ENCODE measurements around the gene C2orf92. TPM values are rescaled to one million over a fixed set of nuclear protein-coding genes. Genes with fewer than 3 reads are reported as not detected.

C2orf92 gene
- total and polyA plus RNA-seq, 12 donors, result 0.83 to 25.4 (median 2.9) TPM

- ATAC-seq, result no peak
- Histone ChIP-seq H3K27me3 (no peaks in the 10 kb centered on the region), H3K4me3 (no peak overlapping the region), H3K36me3 (no peaks in the 10 kb centered on the region), H3K27ac (no peak overlapping the region), H3K9me3 (peaks cover 0 to 7% (median 0%) of the 10 kb centered on the region in 11 donors), H3K4me1 (peaks cover 0 to 6% (median 0%) of the 10 kb centered on the region in 9 donors)
- no peak for TF ChIP-seq CTCF (IDR thresholded peaks at IDR 0.05)
- DNase-seq, result no peak
- intact Hi-C loops (cut with DNase I), result loop anchor here in 4 of 10 donors (10.0 kb wide), 3 partner anchors 49 to 99 kb away; partner anchors contain the start of gene COX5B (in 1 of the 4)
Measured at GRCh38 chr2:97693476-97693875, 24.0 kb downstream of the C2orf92 start.

GRCh38 chr2:97695744-97696143, 26.2 kb downstream of the C2orf92 start:
- WGBS, 2 donors, result 95 to 96% methylated on average over 5 of the region's 5 CpGs
- H3K4me1 ChIP-seq, result peaks cover 0 to 7% (median 4%) of the 10 kb centered on the region in 9 donors

GRCh38 chr2:97697252-97698235, 28.0 kb downstream of the C2orf92 start:
- H3K4me1 ChIP-seq, result peaks cover 0 to 7% (median 4%) of the 10 kb centered on the region in 9 donors
- H3K9me3 ChIP-seq, result peaks cover 0 to 7% (median 0%) of the 10 kb centered on the region in 11 donors
- ATAC-seq (peak; percentile 86 to 96 (median 92)), DNase-seq (peak; percentile 91 to 92)
- 26 to 28% methylated on average over 14 of the region's 14 CpGs for WGBS, 2 donors
- TF ChIP-seq CTCF (IDR thresholded peaks at IDR 0.05), result peak; percentile 91 to 98 (median 97)
- H3K27me3 ChIP-seq, result no peaks in the 10 kb centered on the region
- H3K36me3 ChIP-seq, result no peaks in the 10 kb centered on the region
- intact Hi-C loops (cut with DNase I), result loop anchor here in 8 of 10 donors (1.0 to 10.0 kb wide), 9 partner anchors 31 to 107 kb away; partner anchors contain the start of genes ACTR1B (in 2 of the 8) and COX5B (in 1 of the 8)
- no peak overlapping the region for H3K27ac ChIP-seq
- no peak overlapping the region for H3K4me3 ChIP-seq

More at GRCh38 chr2:97695744-97696143, 26.2 kb downstream of the C2orf92 start:
- TF ChIP-seq CTCF (IDR thresholded peaks at IDR 0.05), result no peak
- Histone ChIP-seq H3K27ac (no peak overlapping the region), H3K4me3 (no peak overlapping the region), H3K27me3 (no peaks in the 10 kb centered on the region), H3K36me3 (no peaks in the 10 kb centered on the region), H3K9me3 (peaks cover 0 to 7% (median 0%) of the 10 kb centered on the region in 11 donors)
- ATAC-seq (no peak), DNase-seq (no peak)
- intact Hi-C loops (cut with DNase I), result loop anchor here in 7 of 10 donors (2.0 to 10.0 kb wide), 7 partner anchors 29 to 105 kb away; partner anchors contain the start of genes ACTR1B (in 1 of the 7) and COX5B (in 1 of the 7)

- TF ChIP-seq CTCF (IDR thresholded peaks at IDR 0.05), result no peak
- H3K4me3 ChIP-seq, result no peak overlapping the region
- DNase-seq (no peak), ATAC-seq (no peak)
- WGBS, 2 donors, result 85 to 88% methylated on average over 4 of the region's 4 CpGs
- no peak overlapping the region for H3K27ac ChIP-seq
- intact Hi-C loops (cut with DNase I), result loop anchor here in 6 of 10 donors (5.0 to 10.0 kb wide), 4 partner anchors 46 to 106 kb away; partner anchors contain the start of gene COX5B (in 1 of the 6)
- H3K9me3 ChIP-seq, result peaks cover 0 to 2% (median 0%) of the 10 kb centered on the region in 11 donors
- peaks cover 0 to 7% (median 4%) of the 10 kb centered on the region in 9 donors for H3K4me1 ChIP-seq
- no peaks in the 10 kb centered on the region for H3K27me3 ChIP-seq
- no peaks in the 10 kb centered on the region for H3K36me3 ChIP-seq
Measured at GRCh38 chr2:97698530-97698929, 29.0 kb downstream of the C2orf92 start.
